Activated CD4-positive, alpha-beta T cell treated with anti-CD3 and anti-CD28 coated beads, Interleukin-2, amount 50 U/mL, for 1 hour (primary cell): ENCODE measurements around the gene PSMC5.
"Not testable (repeated sequence)": the region's sequence is repeated elsewhere in the genome, so short reads cannot be mapped to it uniquely, and the experiment has no call there.

Experiments used
- DNase-seq: peaks from one replicate; pipeline ENCODE4 v3.0.0-alpha.2; 2020

The PSMC5 gene

GRCh38 chr17:63841350-63842172, 14.3 kb downstream of the PSMC5 start:
- DNase-seq = no peak

- DNase-seq = no peak
Measured at GRCh38 chr17:63842173-63842539, 14.9 kb downstream of the PSMC5 start.

- DNase-seq = peak; percentile 99
Measured at GRCh38 chr17:63842540-63843386, 15.5 kb downstream of the PSMC5 start, which contains the start of gene SMARCD2. SMARCD2 (minus strand) TSS chr17:63842685; CDS start chr17:63842674, 11 bp downstream.

- DNase-seq = peak; percentile 18
Measured at GRCh38 chr17:63843387-63843888, 16.2 kb downstream of the PSMC5 start.

- no peak for DNase-seq
Measured at GRCh38 chr17:63843910-63844677, 16.9 kb downstream of the PSMC5 start.

GRCh38 chr17:63845509-63845908, 18.3 kb downstream of the PSMC5 start:
- no peak for DNase-seq

- no peak for DNase-seq
Measured at GRCh38 chr17:63847525-63848249, 20.5 kb downstream of the PSMC5 start.

- peak; percentile 97 for DNase-seq
Measured at GRCh38 chr17:63848834-63849689, 21.8 kb downstream of the PSMC5 start.

GRCh38 chr17:63850401-63850800, 23.2 kb downstream of the PSMC5 start:
- no peak for DNase-seq

GRCh38 chr17:63853260-63853659, 26.0 kb downstream of the PSMC5 start:
- no peak for DNase-seq

GRCh38 chr17:63854709-63855108, 27.5 kb downstream of the PSMC5 start:
- DNase-seq = no peak

- DNase-seq = no peak
Measured at GRCh38 chr17:63855185-63855584, 28.0 kb downstream of the PSMC5 start.

GRCh38 chr17:63856425-63856824, 29.2 kb downstream of the PSMC5 start:
- DNase-seq = not testable (repeated sequence)

GRCh38 chr17:63859257-63859656, 32.0 kb downstream of the PSMC5 start:
- no peak for DNase-seq

GRCh38 chr17:63866625-63867024, 39.4 kb downstream of the PSMC5 start:
- DNase-seq = not testable (repeated sequence)

- DNase-seq = not testable (repeated sequence)
Measured at GRCh38 chr17:63869491-63870291, 42.5 kb downstream of the PSMC5 start.

- not testable (repeated sequence) for DNase-seq
Measured at GRCh38 chr17:63870292-63870665, 43.0 kb downstream of the PSMC5 start.

GRCh38 chr17:63871646-63872365, 44.6 kb downstream of the PSMC5 start:
- DNase-seq = not testable (repeated sequence)

GRCh38 chr17:63873577-63873976, 46.3 kb downstream of the PSMC5 start, which contains the start of gene CSH2:
CSH2 (minus strand) TSS chr17:63873677; CDS start chr17:63873614, 63 bp downstream.
- DNase-seq = not testable (repeated sequence)
